Activated naive CD4-positive, alpha-beta T cell treated with anti-CD3 and anti-CD28 coated beads for 36 hours (primary cell): ENCODE results near the gene SAPCD2. TPM values are rescaled to one million over a fixed set of nuclear protein-coding genes. Genes with fewer than 3 reads are reported as not detected.

ENCODE experiments used
- CTCF ChIA-PET: fragments of 350-600 bp; sonication (Branson Sonifier 250); formaldehyde crosslinking; loops from one replicate; lab custom pipeline; 2021; ENCODE audit warnings: antibody characterized with exemption; lab: Charles Lee
- DNase-seq: peaks from one replicate; pipeline ENCODE4 v3.0.0-alpha.2; 2020
- H3K27ac Mint-ChIP-seq: one replicate; pipeline ENCODE4 v1.8.0; 2021; ENCODE audit warnings: mild to moderate bottlenecking, mixed read lengths
- H3K27me3 Mint-ChIP-seq: one replicate; pipeline ENCODE4 v1.8.0; 2021; ENCODE audit warnings: low read depth, mixed read lengths
- H3K36me3 Mint-ChIP-seq: one replicate; pipeline ENCODE4 v1.8.0; 2021; ENCODE audit warnings: low read depth, mixed read lengths
- H3K4me1 Mint-ChIP-seq: one replicate; pipeline ENCODE4 v1.8.0; 2021; ENCODE audit warnings: low read depth, mixed read lengths
- H3K4me3 Mint-ChIP-seq: one replicate; pipeline ENCODE4 v1.8.0; 2021; ENCODE audit warnings: mild to moderate bottlenecking, moderate library complexity, mixed read lengths
- H3K9me3 Mint-ChIP-seq: one replicate; pipeline ENCODE4 v1.8.0; 2021; ENCODE audit warnings: mixed read lengths
- intact Hi-C: fragments of 100-400 bp; cut with micrococcal nuclease; formaldehyde crosslinking; loops from one replicate; pipeline ENCODE4 v1.15.1; 2023
- total RNA-seq, 2 experiments: library from RNA; stranded (reverse); gene quantifications; one replicate each; pipeline ENCODE4 v1.2.3, GENCODE V29; 2021

Gene SAPCD2
- total RNA-seq, 2 experiments from 2014 or later: 3.8 to 3.9 TPM

GRCh38 chr9:137077758-137078693 lies 7.7 kb upstream of the SAPCD2 start:
- DNase-seq: peak; percentile 37
- Mint-ChIP-seq H3K9me3 (no peaks in the 10 kb centered on the region), H3K27ac (no peak overlapping the region), H3K4me3 (peak overlapping the region; percentile 66), H3K36me3 (no peaks in the 10 kb centered on the region), H3K27me3 (no peaks in the 10 kb centered on the region), H3K4me1 (no peaks in the 10 kb centered on the region)
- CTCF ChIA-PET: interaction anchor here (0.9 to 2.3 kb wide), 4 partner anchors 10 to 48 kb away, joined by 3 to 19 read pairs (median 4); no protein-coding TSS in a partner anchor
- intact Hi-C loops: no loop called here

- Mint-ChIP-seq H3K27me3 (no peaks in the 10 kb centered on the region), H3K36me3 (no peaks in the 10 kb centered on the region), H3K27ac (no peak within 1 kb of the TSS), H3K4me3 (peak within 1 kb of the TSS; percentile 66), H3K4me1 (no peaks in the 10 kb centered on the region), H3K9me3 (no peaks in the 10 kb centered on the region)
- CTCF ChIA-PET: interaction anchor here (0.8 to 2.3 kb wide), 6 partner anchors 10 to 48 kb away, joined by 3 to 19 read pairs (median 4); no protein-coding TSS in a partner anchor
- intact Hi-C loops: no loop called here
- peak; percentile 51 for DNase-seq
These were observed 6.8 kb upstream of the SAPCD2 start, which contains the start of gene UAP1L1 for GRCh38 chr9:137077010-137077747. Gene UAP1L1 (plus strand): TSS chr9:137077517. CDS start chr9:137077533, 16 bp downstream.

- CTCF ChIA-PET: interaction anchor here (0.8 to 2.3 kb wide), 5 partner anchors 10 to 47 kb away, joined by 3 to 19 read pairs (median 5); no protein-coding TSS in a partner anchor
- no peak overlapping the region for H3K27ac Mint-ChIP-seq
These were observed 6.3 kb upstream of the SAPCD2 start for GRCh38 chr9:137076636-137077009.

GRCh38 chr9:137075275-137075775 lies 5.0 kb upstream of the SAPCD2 start:
- CTCF ChIA-PET: interaction anchor here (1.0 to 1.8 kb wide), 3 partner anchors 11 to 128 kb away, joined by 3 to 6 read pairs (median 3); no protein-coding TSS in a partner anchor
- no peak overlapping the region for H3K4me3 Mint-ChIP-seq
- H3K9me3 Mint-ChIP-seq: no peaks in the 10 kb centered on the region
- no peak overlapping the region for H3K27ac Mint-ChIP-seq
- no peaks in the 10 kb centered on the region for H3K36me3 Mint-ChIP-seq
- H3K4me1 Mint-ChIP-seq: peaks cover 5% of the 10 kb centered on the region
- no peak for DNase-seq
- no peaks in the 10 kb centered on the region for H3K27me3 Mint-ChIP-seq
- intact Hi-C loops: no loop called here

More at GRCh38 chr9:137076636-137077009, 6.3 kb upstream of the SAPCD2 start:
- Mint-ChIP-seq H3K4me3 (peak overlapping the region; percentile 57), H3K4me1 (no peaks in the 10 kb centered on the region), H3K36me3 (no peaks in the 10 kb centered on the region), H3K27me3 (no peaks in the 10 kb centered on the region), H3K9me3 (no peaks in the 10 kb centered on the region)
- no peak for DNase-seq
- intact Hi-C loops: no loop called here

DNA sequence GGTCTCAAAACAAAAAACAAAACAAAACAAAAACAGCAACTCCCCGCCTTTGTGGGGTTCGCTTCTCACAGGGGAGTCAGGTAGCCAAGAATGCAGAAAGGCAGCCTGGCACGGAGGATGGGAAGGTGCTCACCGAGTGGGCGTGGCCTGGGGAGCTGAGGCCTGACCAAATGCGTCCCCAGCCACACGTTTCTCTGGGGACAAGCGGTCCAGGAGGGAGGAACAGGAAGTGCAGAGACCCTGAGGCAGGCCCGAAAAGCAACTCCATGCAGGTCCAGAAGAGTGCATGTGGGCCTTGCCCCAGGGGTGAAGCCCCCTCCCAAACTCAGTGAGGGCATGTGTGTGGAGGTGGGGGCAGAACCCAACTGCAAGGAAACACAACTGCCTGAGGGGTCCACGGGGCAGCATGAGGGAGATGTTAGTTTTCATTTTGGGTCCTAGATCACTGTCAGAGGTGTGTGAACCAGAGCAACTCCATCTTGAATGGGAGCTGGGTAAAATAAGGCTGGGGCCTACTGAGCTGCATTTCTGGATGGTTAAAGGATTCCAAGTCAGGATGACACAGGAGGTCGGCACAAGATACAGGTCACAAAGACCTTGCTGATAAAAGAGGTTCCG lies 4.4 kb upstream of the SAPCD2 start:
- CTCF ChIA-PET: interaction anchor here (1.4 kb wide), 1 partner anchor 11 kb away, joined by 3 read pairs; no protein-coding TSS in a partner anchor
- H3K4me3 Mint-ChIP-seq: no peak overlapping the region
- H3K27ac Mint-ChIP-seq: no peak overlapping the region
- H3K36me3 Mint-ChIP-seq: no peaks in the 10 kb centered on the region
- peaks cover 5% of the 10 kb centered on the region for H3K4me1 Mint-ChIP-seq
- no peaks in the 10 kb centered on the region for H3K27me3 Mint-ChIP-seq
- H3K9me3 Mint-ChIP-seq: no peaks in the 10 kb centered on the region
- DNase-seq: no peak
- intact Hi-C loops: no loop called here

GRCh38 chr9:137073992-137074399 lies 3.6 kb upstream of the SAPCD2 start:
- H3K27me3 Mint-ChIP-seq: no peaks in the 10 kb centered on the region
- CTCF ChIA-PET: no interaction called here

DNA sequence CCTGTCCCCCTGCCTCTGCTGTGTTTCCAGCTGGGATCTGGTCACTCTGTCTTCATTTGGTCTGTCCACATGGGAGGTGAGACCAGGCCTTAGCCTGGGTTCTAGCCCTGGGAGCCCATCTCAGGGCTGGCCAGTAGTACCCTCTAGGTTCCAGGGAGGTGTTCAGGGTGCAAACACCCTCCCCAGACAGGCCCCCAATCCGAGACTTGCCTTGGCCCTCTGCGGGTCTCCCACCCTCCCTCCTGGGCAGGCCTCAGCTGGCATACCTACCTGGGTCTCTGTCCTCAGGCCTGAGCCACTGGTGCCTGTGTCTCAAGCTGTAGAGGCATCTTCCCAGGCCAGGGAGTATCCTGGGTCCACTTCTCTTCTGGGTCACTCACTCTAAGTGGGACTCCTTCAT lies 925 bp upstream of the SAPCD2 start:
- Mint-ChIP-seq H3K9me3 (no peaks in the 10 kb centered on the region), H3K36me3 (no peaks in the 10 kb centered on the region), H3K27me3 (peaks cover 3% of the 10 kb centered on the region), H3K27ac (no peak overlapping the region), H3K4me1 (peaks cover 9% of the 10 kb centered on the region), H3K4me3 (peak overlapping the region; percentile 56)
- intact Hi-C loops: no loop called here
- DNase-seq: no peak
- CTCF ChIA-PET: interaction anchor here (0.6 to 9.0 kb wide), 5 partner anchors 12 to 293 kb away, joined by 4 to 66 read pairs (median 15); partner anchors contain the start of genes ABCA2 and NPDC1

More at GRCh38 chr9:137073992-137074399, 3.6 kb upstream of the SAPCD2 start:
- Mint-ChIP-seq H3K4me3 (no peak overlapping the region), H3K9me3 (no peaks in the 10 kb centered on the region), H3K27ac (no peak overlapping the region), H3K4me1 (peaks cover 5% of the 10 kb centered on the region), H3K36me3 (no peaks in the 10 kb centered on the region)
- no peak for DNase-seq
- intact Hi-C loops: no loop called here

DNA sequence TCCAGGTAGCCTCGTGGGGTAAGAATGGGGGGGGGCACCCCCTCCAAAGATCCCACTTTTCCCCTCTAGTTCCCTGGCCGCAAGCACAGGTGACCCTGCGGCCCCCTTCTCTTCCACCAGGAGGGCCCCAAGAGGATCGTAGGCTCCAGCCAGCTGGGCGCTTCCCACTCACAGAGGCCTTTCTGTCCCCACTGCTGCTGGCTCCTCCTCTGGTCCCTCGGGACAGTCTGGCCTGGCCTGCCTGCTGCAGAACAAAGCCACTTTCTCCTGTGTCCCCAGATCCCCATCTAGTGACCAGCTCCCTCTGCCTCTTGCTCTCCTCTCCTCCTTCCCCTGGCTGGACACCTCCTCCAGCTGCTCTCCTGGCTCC lies 534 bp upstream of the SAPCD2 start:
- Mint-ChIP-seq H3K36me3 (no peaks in the 10 kb centered on the region), H3K9me3 (no peaks in the 10 kb centered on the region), H3K27ac (peak overlapping the region; percentile 40), H3K4me1 (peaks cover 9% of the 10 kb centered on the region), H3K27me3 (peaks cover 3% of the 10 kb centered on the region), H3K4me3 (peak overlapping the region; percentile 56)
- DNase-seq: no peak
- intact Hi-C loops: loop anchor here (1.0 kb wide), 2 partner anchors 15 to 36 kb away; partner anchors contain the start of gene MAN1B1
- CTCF ChIA-PET: interaction anchor here (0.6 to 9.0 kb wide), 7 partner anchors 12 to 123 kb away, joined by 3 to 66 read pairs (median 5); partner anchors contain the start of genes ABCA2 and NPDC1

DNA sequence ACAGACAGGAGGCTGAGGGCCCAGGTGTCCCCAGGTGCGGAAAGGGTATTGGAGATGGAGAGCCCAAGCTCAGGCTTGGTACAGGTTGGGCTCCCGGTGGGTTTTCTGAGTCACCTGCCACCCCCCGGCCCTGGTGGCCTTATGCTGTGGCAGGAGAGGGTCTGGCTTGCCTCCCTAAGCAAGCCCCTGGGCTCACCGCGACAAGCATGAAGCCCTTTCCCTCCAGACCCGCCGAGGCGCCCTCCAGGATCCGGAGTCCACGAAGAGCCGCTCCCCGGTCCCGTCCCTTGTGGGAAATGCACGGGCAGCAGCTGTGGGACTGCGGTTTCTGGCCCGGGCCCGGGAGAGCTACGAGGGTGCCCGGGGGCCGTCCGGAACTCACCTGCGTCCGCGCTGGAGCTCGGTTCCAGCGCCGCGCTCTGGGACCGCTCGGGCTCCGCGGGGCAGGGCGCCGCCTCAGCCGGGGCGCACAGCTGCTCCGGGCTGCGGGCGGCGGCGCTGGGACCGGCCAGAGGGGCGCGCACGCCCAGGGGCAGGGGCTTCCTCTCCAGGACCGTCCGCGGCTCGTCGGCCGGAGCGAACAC lies 757 bp downstream of the SAPCD2 start:
- Mint-ChIP-seq H3K27ac (no peak overlapping the region), H3K9me3 (no peaks in the 10 kb centered on the region), H3K4me1 (peaks cover 9% of the 10 kb centered on the region), H3K36me3 (no peaks in the 10 kb centered on the region), H3K27me3 (peaks cover 3% of the 10 kb centered on the region), H3K4me3 (peak overlapping the region; percentile 56)
- DNase-seq: no peak
- intact Hi-C loops: loop anchor here (1.0 to 5.0 kb wide), 3 partner anchors 17 to 42 kb away; partner anchors contain the start of genes ABCA2 and MAN1B1
- CTCF ChIA-PET: interaction anchor here (0.9 to 9.0 kb wide), 12 partner anchors 10 to 157 kb away, joined by 3 to 66 read pairs (median 10); partner anchors contain the start of genes ABCA2, DPP7, MAN1B1 and NPDC1

- H3K4me1 Mint-ChIP-seq: peaks cover 11% of the 10 kb centered on the region
- no peaks in the 10 kb centered on the region for H3K9me3 Mint-ChIP-seq
- H3K27ac Mint-ChIP-seq: no peak overlapping the region
- intact Hi-C loops: loop anchor here (5.0 kb wide), 1 partner anchor 42 kb away; the partner anchor contains the start of gene ABCA2
- H3K4me3 Mint-ChIP-seq: peak overlapping the region; percentile 56
- no peaks in the 10 kb centered on the region for H3K36me3 Mint-ChIP-seq
- H3K27me3 Mint-ChIP-seq: peaks cover 3% of the 10 kb centered on the region
- no peak for DNase-seq
- CTCF ChIA-PET: interaction anchor here (0.6 to 9.0 kb wide), 19 partner anchors 8 to 227 kb away, joined by 3 to 66 read pairs (median 5); partner anchors contain the start of genes ABCA2, AJM1, CYSRT1 and DPP7
These were observed 1.5 kb downstream of the SAPCD2 start for GRCh38 chr9:137068539-137069507.
